SU-DHL-6 (cell line): ENCODE results near the gene CXCR3.
"Not testable (repeated sequence)": the region's sequence is repeated elsewhere in the genome, so short reads cannot be mapped to it uniquely, and the experiment has no call there.

Source experiments
- H2AFZ ChIP-seq: fragments of 200-600 bp; sonication (generic); 2 replicates; pipeline ENCODE4 v1.6.1; 2014; ENCODE audit warnings: low read depth, mild to moderate bottlenecking, moderate library complexity, mixed read lengths, antibody characterized with exemption, low read length; ENCODE audit not compliant: severe bottlenecking
- H3F3A ChIP-seq: fragments of 200-600 bp; shearing (Covaris generic); 2 replicates; pipeline ENCODE4 v1.6.0; 2016; ENCODE audit warnings: antibody characterized with exemption, mild to moderate bottlenecking; ENCODE audit not compliant: insufficient read depth
- H3K27ac ChIP-seq: fragments of 200-600 bp; sonication (generic); 2 replicates; pipeline ENCODE4 v1.5.1; 2016; ENCODE audit warnings: low read depth, mild to moderate bottlenecking, low read length, moderate library complexity, mixed read lengths
- H3K27me3 ChIP-seq: fragments of 200-600 bp; sonication (generic), shearing (Covaris generic); 2 replicates; pipeline ENCODE4 v1.6.0; 2014; ENCODE audit warnings: mild to moderate bottlenecking, low read length
- H3K36me3 ChIP-seq: fragments of 200-600 bp; sonication (generic); 2 replicates; pipeline ENCODE4 v1.6.1; 2014; ENCODE audit warnings: mild to moderate bottlenecking, low read length, mixed read lengths
- H3K4me2 ChIP-seq: fragments of 300-600, 200-600 bp; shearing (Covaris generic), sonication (generic); 2 replicates; pipeline ENCODE4 v1.6.0; 2014; ENCODE audit warnings: low read length, low read depth, mild to moderate bottlenecking; ENCODE audit not compliant: poor library complexity, severe bottlenecking
- H3K4me3 ChIP-seq: fragments of 200-600 bp; sonication (generic); 2 replicates; pipeline ENCODE4 v1.5.1; 2014; ENCODE audit warnings: antibody characterized with exemption, low read length, mild to moderate bottlenecking, mixed read lengths; ENCODE audit not compliant: insufficient read depth, poor library complexity, severe bottlenecking
- H3K79me2 ChIP-seq: fragments of 200-600 bp; sonication (generic); 2 replicates; pipeline ENCODE4 v1.6.1; 2014; ENCODE audit warnings: mild to moderate bottlenecking, low read length, moderate library complexity; ENCODE audit not compliant: insufficient read depth
- H3K9ac ChIP-seq: fragments of 200-600 bp; sonication (generic); 2 replicates; pipeline ENCODE4 v1.7.0; 2014; ENCODE audit warnings: mild to moderate bottlenecking, low read length
- H3K9me2 ChIP-seq: fragments of 200-600 bp; sonication (generic); replicated peaks from 2 replicates; pipeline ENCODE4 v1.6.1; 2014; ENCODE audit warnings: low read length; ENCODE audit not compliant: insufficient read depth
- H3K9me3 ChIP-seq: fragments of 200-600 bp; sonication (generic); 2 replicates; pipeline ENCODE4 v1.6.1; 2014; ENCODE audit warnings: low read length, mixed read lengths; ENCODE audit not compliant: insufficient read depth
- H4K20me1 ChIP-seq: fragments of 200-600 bp; sonication (generic); 2 replicates; pipeline ENCODE4 v1.6.1; 2014; ENCODE audit warnings: low read depth, mild to moderate bottlenecking, antibody characterized with exemption, low read length, moderate library complexity, mixed read lengths
- EZH2phosphoT487 ChIP-seq: fragments of 200-600 bp; sonication (generic), shearing (Covaris generic); conservative IDR thresholded peaks from 2 replicates; pipeline ENCODE4 v1.6.1; 2018; ENCODE audit warnings: mild to moderate bottlenecking, antibody characterized with exemption, low read length, moderate library complexity, mixed read lengths
- TF ChIP-seq, protein P1 (sequence below): fragments of 200-600 bp; sonication (generic); IDR thresholded peaks from one replicate; pipeline ENCODE4 v1.5.1; 2017; ENCODE audit warnings: antibody characterized with exemption, mild to moderate bottlenecking, low read length, moderate library complexity; ENCODE audit not compliant: insufficient read depth, poor library complexity, severe bottlenecking

CXCR3 gene

DNA sequence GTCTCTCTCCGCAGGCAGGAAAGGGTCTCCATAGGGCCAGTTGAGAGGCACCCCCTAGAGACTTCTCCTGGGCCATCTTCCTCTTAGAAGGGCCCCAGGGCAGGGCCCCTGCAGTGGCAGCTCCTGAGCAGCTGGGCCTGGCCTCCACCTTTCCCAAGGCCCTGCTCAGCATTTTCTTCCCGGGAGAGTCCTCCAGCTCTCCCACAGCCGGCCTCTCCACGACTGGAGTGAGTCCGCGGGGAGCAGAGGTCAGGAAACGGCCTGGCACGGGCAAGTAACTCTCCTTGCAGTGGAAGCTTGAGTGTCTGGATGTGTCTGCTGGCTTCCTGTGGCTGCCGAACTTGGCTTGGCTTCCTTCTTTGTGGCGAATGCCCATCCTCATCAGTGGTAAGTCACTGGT lies 47.4 kb upstream of the CXCR3 start:
- H3K36me3 ChIP-seq = no peaks in the 10 kb centered on the region
- H3K27ac ChIP-seq = no peak overlapping the region
- H3K4me3 ChIP-seq = no peak overlapping the region
- H4K20me1 ChIP-seq = no peaks in the 10 kb centered on the region
- TF ChIP-seq EZH2phosphoT487 = no peak
- TF ChIP-seq, protein P1, sequence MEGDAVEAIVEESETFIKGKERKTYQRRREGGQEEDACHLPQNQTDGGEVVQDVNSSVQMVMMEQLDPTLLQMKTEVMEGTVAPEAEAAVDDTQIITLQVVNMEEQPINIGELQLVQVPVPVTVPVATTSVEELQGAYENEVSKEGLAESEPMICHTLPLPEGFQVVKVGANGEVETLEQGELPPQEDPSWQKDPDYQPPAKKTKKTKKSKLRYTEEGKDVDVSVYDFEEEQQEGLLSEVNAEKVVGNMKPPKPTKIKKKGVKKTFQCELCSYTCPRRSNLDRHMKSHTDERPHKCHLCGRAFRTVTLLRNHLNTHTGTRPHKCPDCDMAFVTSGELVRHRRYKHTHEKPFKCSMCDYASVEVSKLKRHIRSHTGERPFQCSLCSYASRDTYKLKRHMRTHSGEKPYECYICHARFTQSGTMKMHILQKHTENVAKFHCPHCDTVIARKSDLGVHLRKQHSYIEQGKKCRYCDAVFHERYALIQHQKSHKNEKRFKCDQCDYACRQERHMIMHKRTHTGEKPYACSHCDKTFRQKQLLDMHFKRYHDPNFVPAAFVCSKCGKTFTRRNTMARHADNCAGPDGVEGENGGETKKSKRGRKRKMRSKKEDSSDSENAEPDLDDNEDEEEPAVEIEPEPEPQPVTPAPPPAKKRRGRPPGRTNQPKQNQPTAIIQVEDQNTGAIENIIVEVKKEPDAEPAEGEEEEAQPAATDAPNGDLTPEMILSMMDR = no peak
- H3K4me2 ChIP-seq = no peak overlapping the region
- no peaks in the 10 kb centered on the region for H3K9me2 ChIP-seq
- no peaks in the 10 kb centered on the region for H3K9me3 ChIP-seq
- H3F3A ChIP-seq = no peaks in the 10 kb centered on the region
- no peaks in the 10 kb centered on the region for H3K27me3 ChIP-seq
- no peak overlapping the region for H3K9ac ChIP-seq
- H2AFZ ChIP-seq = no peak overlapping the region
- H3K79me2 ChIP-seq = no peaks in the 10 kb centered on the region

DNA sequence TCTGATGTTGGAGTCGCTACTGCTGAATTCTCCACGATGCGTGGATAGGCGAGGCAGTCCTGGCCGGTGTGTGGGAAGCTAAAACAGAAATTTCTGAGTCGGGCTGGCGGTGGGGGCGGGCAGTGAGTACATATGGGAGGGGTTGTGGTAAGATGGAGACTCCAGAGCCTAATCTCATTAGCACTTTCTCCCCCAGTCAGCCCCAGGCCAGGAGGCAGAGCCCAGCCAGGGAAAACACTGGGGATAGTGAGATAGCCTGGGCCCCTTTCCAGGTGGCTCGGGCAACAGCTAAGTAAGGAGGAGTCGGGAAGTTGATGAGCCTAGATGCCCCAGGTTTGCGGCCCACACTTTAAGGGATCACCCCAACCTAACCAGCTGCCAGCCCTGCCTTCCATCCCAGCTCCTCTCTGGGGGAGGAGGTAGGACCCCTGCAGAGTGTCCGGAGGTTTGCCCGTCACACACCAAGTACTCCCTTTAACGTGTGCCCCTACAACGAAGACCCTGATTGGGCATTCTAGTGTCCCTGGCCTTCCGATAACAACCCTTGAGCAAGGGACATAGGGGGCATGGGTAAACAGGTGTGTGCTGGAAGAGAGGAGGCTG lies 46.7 kb upstream of the CXCR3 start:
- H3K4me3 ChIP-seq = no peak overlapping the region
- H3K9me2 ChIP-seq = no peaks in the 10 kb centered on the region
- H2AFZ ChIP-seq = no peak overlapping the region
- no peaks in the 10 kb centered on the region for H3F3A ChIP-seq
- TF ChIP-seq, protein P1 = no peak
- no peak for TF ChIP-seq EZH2phosphoT487
- H4K20me1 ChIP-seq = no peaks in the 10 kb centered on the region
- H3K27me3 ChIP-seq = no peaks in the 10 kb centered on the region
- no peak overlapping the region for H3K27ac ChIP-seq
- H3K9me3 ChIP-seq = no peaks in the 10 kb centered on the region
- H3K9ac ChIP-seq = no peak overlapping the region
- no peaks in the 10 kb centered on the region for H3K79me2 ChIP-seq
- H3K4me2 ChIP-seq = no peak overlapping the region
- H3K36me3 ChIP-seq = no peaks in the 10 kb centered on the region

DNA sequence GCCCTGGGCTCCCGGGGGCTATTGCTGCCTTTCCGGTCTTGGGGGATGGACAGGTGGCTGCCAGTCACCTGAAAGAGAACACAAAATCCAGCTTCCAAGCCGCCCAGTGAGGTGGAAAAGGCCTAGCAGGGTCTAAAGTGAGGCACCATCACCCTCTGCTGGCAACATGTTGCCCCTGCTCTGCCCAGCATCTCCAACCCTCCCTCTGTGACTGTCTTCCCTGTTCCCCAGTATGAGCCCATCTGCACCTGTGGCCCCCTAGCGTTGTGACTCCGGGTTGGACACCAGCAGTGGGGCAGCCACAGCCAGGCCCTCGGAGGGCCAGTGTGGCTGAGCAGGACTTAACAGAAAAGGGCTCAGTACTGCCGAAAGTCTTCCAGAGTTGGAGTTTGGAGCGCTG lies 45.9 kb upstream of the CXCR3 start:
- not testable (repeated sequence) for H2AFZ ChIP-seq, H3K27me3 ChIP-seq, H3K9me3 ChIP-seq, H3K36me3 ChIP-seq, H3F3A ChIP-seq, H3K9me2 ChIP-seq, H3K27ac ChIP-seq, H3K4me3 ChIP-seq, H4K20me1 ChIP-seq, H3K4me2 ChIP-seq, H3K79me2 ChIP-seq, H3K9ac ChIP-seq

DNA sequence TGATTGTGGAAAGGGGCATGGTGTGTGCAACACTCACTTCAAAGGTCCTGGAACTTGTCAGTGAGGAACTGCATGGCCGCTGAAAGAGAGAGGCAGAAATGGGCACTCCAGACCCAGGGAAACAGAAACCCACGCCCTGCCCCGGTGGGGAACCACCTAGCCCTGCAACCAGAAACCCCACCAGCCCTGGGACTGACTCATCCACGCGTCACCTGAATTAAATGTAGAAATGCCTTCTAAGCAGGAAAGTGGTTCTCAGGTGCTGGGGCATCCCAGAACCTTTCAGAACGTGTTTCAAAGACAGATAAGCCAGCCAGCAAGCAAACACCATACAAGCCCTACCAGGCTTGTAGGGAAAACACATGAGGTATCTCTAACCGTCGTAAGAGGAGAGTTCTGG lies 44.9 kb upstream of the CXCR3 start:
- H3K4me3 ChIP-seq, H3K27me3 ChIP-seq, H3K36me3 ChIP-seq, H3K9ac ChIP-seq, H3K27ac ChIP-seq, H4K20me1 ChIP-seq, H3K4me2 ChIP-seq, H2AFZ ChIP-seq, H3K79me2 ChIP-seq, H3K9me3 ChIP-seq, H3F3A ChIP-seq, H3K9me2 ChIP-seq: not testable (repeated sequence)

DNA sequence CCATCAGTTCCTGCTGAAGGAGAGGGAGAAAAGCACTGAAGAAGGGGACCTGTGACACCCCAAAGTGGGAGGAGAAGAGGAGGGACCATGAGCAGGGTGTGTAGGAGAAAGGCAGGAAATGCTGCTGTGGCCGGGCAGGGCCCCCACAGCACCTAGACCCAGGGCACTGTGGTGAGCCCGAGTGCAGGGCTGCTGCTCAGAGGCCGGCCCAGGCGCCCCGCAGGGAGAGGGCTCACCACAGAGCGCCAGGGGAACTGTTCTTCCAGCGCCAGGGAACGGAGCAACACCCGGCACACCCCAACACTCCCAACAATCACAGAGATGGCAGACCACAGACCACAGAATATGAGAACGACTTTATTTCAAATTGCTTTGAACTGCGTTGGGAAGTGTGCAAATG lies 44.3 kb upstream of the CXCR3 start:
- H2AFZ ChIP-seq, H3K27ac ChIP-seq, H3K4me3 ChIP-seq, H3K4me2 ChIP-seq, H3K9me2 ChIP-seq, H4K20me1 ChIP-seq, H3K27me3 ChIP-seq, H3K9ac ChIP-seq, H3K36me3 ChIP-seq, H3K9me3 ChIP-seq, H3F3A ChIP-seq, H3K79me2 ChIP-seq: not testable (repeated sequence)
